ENCODE results near the gene CCR1.
"Not testable (repeated sequence)": the region's sequence is repeated elsewhere in the genome, so short reads cannot be mapped to it uniquely, and the experiment has no call there.

CCR1 gene

GRCh38 chr3:46209746-46210470 lies 1.8 kb upstream of the CCR1 start:
- no peak for DNase-seq

- DNase-seq: no peak
Measured at GRCh38 chr3:46209053-46209452, 940 bp upstream of the CCR1 start.

DNA sequence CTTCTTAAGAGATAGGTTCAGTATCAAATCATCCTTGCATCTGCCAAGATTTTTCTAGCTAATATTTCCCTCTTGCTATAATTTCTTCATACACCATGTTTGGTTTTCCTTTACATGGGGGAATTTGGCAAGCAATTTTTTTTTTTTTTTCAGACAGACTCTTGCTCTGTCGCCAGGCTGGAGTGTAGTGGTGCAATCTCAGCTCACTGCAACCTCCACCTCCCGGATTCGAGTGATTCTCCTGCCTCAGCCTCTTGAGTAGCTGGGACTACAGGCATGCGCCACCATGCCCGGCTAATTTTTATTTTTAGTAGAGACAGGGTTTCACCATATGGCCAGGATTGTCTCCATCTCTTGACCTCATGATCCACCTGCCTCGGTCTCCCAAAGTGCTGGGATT lies 599 bp downstream of the CCR1 start:
- not testable (repeated sequence) for DNase-seq

DNA sequence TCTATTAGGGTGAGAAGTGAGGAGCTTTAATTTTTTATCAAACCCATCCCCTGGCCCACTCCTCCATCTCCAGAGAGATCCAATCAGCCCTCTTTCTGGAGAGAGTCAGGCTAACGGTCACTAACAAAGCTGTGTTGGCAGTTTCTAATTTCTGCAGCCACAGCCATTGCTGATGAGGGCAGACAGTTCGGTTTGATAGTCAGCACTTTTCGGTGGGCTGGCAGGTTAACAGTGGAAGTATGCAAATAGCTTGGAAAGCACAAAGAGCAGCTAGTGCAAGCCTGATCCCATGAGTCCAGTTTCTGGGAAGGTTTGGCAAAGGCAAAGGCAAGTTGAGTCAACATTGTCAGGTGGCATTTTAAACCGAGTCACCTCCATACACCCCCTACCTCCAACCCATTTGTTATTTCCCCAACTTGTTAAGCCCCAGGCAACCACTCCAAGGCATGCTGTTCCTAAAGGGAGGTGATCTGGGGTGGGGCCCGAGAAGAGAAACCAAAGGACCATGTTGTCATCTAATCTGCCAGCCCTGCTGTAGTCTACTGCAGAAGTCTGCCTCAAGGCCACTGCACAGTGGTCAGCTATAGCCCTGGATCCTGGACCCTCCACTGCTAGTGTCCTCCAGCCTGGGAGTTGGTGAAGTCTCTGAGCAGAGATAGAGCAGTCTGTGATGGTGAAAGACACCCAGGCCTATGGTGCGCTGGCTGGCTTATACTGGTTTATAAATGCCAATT lies 1.7 kb downstream of the CCR1 start:
- DNase-seq: no peak

DNA sequence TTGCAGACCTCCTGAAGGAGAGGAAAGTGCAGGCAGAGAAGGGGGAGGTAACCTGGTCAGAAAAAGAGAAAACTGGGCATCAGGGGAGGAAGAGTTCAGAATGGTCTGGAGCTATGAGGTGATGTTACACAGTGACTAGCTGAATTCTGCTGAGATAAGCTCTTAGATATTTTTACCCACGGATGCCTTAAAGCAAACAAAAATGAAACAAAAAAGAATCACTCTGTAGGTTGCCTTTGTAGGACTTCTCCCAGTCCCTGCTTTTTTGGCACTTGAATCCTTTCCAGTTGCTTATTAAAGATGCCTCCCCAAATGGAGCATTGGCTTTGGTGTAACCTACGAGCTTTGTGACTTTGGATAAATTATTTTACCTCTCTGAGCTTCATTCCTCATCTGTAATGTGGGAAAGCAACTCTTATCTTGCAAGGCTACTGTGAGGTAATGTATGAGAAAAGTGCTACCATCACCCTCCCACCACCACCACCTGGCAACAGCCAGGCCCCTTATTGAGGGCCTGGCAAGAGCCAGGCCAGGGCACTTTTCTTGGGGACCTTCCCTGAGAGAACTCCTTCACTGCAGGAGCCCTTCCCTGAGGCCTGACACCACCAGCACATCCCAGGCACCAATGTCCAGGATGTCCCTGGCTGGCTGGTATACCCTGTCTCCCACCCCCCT lies 2.7 kb downstream of the CCR1 start:
- no peak for DNase-seq

DNA sequence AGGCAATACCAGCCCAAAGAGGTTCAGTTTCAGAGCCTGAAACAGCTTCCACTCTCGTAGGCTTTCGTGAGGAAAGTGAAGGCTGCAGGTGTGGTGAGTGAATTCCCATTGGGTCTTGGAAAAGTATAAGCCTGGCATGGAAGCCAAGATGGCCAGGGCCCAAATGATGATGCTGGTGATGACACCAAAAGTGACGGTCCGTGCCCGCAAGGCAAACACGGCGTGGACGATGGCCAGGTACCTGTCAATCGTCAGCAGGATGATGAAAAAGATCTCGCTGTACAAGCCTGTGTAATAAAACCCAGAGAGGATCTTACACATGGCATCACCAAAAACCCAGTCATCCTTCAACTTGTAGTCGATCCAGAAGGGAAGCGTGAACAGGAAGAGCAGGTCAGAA lies 4.4 kb downstream of the CCR1 start:
- DNase-seq: no peak

DNA sequence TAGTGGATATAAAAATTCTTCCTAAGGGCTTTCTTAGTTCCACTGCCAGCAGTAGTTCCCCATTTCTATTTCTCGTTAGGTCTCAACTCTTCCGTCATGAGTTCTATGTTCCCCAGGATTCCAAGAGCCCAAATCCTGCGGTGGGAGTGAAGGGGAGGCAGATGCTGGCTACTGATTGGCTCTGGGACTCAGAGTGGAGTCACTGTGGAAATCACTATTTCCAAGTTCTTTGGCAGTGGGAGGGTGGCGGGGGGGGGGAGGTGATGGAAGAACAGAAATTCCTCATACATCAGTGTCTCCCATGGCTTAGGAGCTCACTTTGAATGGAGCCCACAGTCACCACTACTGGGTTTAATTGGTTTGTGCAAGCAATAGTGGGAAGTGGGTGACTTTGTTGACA lies 5.6 kb downstream of the CCR1 start:
- DNase-seq: no peak

DNA sequence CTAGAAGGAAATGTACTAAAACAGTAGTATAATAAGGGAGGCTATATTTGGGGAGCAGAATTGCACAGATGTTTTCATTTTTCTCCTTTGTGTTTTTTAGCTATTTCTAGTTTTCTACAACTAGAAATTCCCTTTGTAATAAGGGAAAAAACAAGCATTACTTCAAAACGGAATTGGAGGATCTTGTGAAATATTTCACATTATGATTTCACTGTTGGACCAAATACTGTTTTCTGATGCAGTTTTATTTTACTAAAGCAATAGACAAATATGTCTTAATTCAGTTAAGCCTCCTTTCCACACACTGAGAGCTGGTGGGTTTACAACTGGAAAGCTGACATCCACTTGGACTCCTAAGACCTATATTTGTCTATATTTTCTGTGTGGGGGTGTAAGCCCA lies 7.3 kb downstream of the CCR1 start:
- no peak for DNase-seq

DNA sequence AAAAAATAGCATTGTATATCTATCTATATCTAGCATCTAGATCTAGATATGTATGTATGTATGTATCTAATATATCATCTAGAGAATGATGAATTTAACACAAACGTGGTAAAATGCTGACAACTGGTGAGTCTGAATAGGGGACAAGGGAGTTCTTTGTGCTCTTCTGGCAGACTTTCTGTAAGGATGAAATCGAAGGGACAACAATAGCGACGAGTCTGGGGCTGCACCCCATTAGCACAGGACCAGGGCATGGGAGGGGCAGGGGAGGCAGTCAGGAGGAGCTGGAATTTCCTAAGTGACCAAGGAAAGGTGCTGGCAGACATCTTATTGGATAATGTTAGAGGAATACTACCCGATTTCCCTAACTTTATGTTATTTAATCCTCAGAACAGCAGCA lies 7.9 kb downstream of the CCR1 start:
- no peak for DNase-seq

- no peak for DNase-seq
Measured at GRCh38 chr3:46196261-46196957, 11.7 kb downstream of the CCR1 start.

- no peak for DNase-seq
Measured at GRCh38 chr3:46194868-46195553, 13.1 kb downstream of the CCR1 start.

GRCh38 chr3:46193436-46193835 lies 14.7 kb downstream of the CCR1 start:
- no peak for DNase-seq

GRCh38 chr3:46192939-46193338 lies 15.2 kb downstream of the CCR1 start:
- no peak for DNase-seq

DNA sequence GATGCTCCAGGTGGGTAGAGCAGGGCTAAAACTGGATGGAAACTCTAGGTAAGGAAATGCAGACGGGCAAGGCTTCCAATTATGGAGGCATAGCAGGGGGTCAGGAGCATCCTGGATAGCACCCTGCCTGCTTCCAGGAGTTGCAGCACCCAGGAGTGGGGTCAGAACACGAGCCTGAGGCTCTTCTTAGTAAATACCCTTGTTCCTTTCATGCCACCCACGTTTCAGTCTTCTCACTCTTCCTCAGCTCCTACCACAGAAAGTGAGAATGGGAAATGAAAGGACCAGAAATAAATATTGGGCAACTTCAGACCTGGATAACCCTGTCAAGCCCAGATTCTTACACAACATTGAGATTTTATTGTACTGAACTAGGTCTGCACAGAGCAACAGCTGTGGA lies 16.4 kb downstream of the CCR1 start:
- DNase-seq: no peak

GRCh38 chr3:46188708-46189107 lies 19.4 kb downstream of the CCR1 start:
- no peak for DNase-seq

GRCh38 chr3:46187876-46188275 lies 20.2 kb downstream of the CCR1 start:
- DNase-seq: no peak

- DNase-seq: no peak
Measured at GRCh38 chr3:46187341-46187700, 20.8 kb downstream of the CCR1 start.

GRCh38 chr3:46186471-46187340 lies 21.4 kb downstream of the CCR1 start:
- no peak for DNase-seq

DNA sequence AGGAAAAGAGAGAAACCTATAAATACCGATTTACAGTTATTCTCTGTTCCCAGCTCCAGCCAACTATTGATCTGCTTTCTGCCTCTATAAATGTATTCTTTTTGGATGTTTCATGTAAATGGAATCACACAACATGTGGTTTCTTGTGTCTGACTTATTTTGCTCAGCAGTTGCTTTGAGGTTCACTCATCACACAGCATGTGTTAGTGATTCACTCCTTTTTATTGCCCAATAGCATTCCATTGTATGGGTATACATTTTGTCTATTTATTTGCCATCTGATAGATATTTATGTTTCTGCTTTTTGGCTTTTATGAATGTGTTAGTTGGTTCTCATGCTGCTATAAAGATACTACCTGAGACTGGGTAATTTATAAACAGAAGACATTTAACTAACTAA lies 23.6 kb downstream of the CCR1 start:
- no peak for DNase-seq

DNA sequence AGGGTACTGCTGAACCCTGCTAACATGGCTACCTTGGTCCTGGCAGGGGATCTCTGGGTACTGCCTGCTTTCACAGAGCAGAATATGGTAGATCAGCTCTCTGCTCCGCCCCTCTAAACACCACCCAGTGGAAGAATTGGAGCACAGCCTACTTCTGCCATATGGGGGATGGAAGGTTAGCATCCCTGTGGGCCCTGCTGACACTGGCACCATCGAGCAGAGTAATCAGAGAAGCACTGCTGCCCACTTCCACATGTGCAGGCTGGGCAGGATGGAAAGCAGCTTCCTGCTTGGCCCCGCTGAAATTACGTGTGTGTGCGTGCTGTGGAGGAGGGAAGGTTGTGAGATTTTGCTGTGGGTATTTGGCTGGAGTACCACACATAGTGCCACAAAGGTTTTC lies 24.8 kb downstream of the CCR1 start:
- no peak for DNase-seq

DNA sequence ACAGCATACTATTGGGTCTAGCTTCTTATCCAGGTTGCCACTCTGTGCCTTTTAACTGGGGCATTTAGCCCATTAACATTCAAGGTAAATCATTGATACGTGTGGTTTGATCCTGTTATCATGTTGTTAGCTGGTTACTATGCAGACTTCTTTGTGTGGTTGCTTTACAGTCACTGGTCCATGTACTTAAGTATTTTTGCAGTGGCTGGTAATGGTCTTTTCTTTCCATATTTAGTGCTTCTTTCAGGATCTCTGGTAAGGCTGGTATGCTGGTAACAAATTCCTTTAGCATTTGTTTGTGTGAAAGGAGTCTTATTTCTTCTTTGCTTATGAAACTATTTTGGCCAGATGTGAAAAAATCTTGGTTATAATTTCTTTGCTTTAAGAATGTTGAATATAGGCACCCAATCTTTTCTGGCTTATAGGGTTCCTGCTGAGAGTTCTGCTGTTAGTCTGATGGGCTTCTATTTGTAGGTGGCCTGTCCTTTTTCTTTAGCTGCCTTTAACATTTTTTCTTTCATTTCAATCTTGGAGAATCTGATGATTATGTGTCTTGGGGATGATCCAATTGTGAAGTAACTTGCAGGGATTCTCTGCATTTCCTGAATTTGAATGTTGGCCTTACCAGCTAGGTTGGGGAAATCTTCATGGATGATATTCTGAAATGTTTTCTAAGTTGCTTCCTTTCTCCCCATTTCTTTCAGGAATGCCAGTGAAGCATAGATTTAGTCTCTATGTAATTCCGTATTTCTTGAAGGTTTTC lies 39.3 kb downstream of the CCR1 start:
- DNase-seq: no peak

Measured in NCI-H82 (cell line).